ENCODE data around the gene EFNA4. TPM values are rescaled to one million over a fixed set of nuclear protein-coding genes. Genes with fewer than 3 reads are reported as not detected.

Gene EFNA4
- polyA plus RNA-seq, 1 of the 3 experiments (the other 2 are of a cell fraction), result 17.7 TPM

DNA sequence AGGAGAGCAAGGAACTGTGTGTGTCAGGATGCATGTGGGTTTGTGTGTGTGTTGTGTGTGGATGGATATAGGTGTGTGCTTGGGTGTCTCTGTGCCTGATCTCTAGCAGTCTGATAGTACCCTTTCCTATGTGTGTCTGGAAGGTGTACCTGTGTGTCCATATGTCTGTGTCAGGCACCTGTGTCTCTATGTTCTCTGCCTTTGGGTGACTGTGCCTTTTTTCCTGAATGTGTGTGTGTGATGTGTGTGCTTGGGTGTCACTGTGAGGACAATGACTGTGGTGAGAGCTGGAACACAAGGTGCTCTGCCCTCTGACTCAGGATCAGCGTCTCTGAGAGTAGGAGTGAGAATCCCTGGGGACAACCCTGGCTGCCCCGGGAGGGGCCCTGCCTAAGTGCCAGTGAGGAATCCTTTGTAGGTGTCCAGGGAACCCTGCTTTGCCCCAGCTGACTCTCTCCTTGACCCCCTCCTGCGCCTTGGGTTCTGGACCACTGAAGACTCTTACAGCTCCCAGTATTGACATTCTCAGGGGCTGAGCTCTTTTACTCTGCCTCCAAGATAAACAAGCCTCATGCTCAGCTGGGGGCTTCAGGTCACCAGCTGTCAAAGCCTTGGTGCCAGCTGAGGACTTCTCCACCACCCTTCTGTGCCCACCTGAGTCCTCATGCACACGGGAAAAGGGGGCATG is 14.4 kb downstream of the EFNA4 start:
- no peaks in the 10 kb centered on the region for H3K79me2 ChIP-seq (ENCODE audit: insufficient read depth)
- no peak overlapping the region for H3K9ac ChIP-seq
- peaks cover 10% of the 10 kb centered on the region for H3F3A ChIP-seq (replicated peaks; ENCODE audit: insufficient read depth)
- H3K36me3 ChIP-seq (replicated peaks in 1 of 2; ENCODE audit: control insufficient read depth in 1 of 2, insufficient read depth in 2 of 2, low read length in 1 of 2), result no peaks in the 10 kb centered on the region
- no peaks in the 10 kb centered on the region for H4K20me1 ChIP-seq (ENCODE audit: insufficient read depth)
- POLR2A ChIA-PET, result interaction anchor here (0.9 kb wide), 1 partner anchor 107 kb away, joined by 3 read pairs; the partner anchor contains the start of gene SHC1
- peak overlapping the region in 1 of 2 experiments; percentile 55; a peak in 2 of 4 replicates for H3K4me3 ChIP-seq (ENCODE audit: low read depth in 2 of 2, low read length in 1 of 2)
- peaks cover 15 to 16% of the 10 kb centered on the region in 2 experiments; a peak in 2 of 4 replicates for H3K4me1 ChIP-seq (ENCODE audit: control insufficient read depth in 1 of 2, insufficient read depth in 2 of 2, low read depth in 1 of 2, low read length in 1 of 2)
- no peak for DNase-seq
- TF ChIP-seq TAF1 (IDR thresholded peaks at IDR 0.05; ENCODE audit: borderline replicate concordance, low read depth, low read length), result no peak
- TF ChIP-seq, protein P1, sequence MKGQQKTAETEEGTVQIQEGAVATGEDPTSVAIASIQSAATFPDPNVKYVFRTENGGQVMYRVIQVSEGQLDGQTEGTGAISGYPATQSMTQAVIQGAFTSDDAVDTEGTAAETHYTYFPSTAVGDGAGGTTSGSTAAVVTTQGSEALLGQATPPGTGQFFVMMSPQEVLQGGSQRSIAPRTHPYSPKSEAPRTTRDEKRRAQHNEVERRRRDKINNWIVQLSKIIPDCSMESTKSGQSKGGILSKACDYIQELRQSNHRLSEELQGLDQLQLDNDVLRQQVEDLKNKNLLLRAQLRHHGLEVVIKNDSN (IDR thresholded peaks at IDR 0.05; ENCODE audit: borderline replicate concordance, low read depth), result no peak
- TF ChIP-seq, protein P2, sequence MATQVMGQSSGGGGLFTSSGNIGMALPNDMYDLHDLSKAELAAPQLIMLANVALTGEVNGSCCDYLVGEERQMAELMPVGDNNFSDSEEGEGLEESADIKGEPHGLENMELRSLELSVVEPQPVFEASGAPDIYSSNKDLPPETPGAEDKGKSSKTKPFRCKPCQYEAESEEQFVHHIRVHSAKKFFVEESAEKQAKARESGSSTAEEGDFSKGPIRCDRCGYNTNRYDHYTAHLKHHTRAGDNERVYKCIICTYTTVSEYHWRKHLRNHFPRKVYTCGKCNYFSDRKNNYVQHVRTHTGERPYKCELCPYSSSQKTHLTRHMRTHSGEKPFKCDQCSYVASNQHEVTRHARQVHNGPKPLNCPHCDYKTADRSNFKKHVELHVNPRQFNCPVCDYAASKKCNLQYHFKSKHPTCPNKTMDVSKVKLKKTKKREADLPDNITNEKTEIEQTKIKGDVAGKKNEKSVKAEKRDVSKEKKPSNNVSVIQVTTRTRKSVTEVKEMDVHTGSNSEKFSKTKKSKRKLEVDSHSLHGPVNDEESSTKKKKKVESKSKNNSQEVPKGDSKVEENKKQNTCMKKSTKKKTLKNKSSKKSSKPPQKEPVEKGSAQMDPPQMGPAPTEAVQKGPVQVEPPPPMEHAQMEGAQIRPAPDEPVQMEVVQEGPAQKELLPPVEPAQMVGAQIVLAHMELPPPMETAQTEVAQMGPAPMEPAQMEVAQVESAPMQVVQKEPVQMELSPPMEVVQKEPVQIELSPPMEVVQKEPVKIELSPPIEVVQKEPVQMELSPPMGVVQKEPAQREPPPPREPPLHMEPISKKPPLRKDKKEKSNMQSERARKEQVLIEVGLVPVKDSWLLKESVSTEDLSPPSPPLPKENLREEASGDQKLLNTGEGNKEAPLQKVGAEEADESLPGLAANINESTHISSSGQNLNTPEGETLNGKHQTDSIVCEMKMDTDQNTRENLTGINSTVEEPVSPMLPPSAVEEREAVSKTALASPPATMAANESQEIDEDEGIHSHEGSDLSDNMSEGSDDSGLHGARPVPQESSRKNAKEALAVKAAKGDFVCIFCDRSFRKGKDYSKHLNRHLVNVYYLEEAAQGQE (IDR thresholded peaks at IDR 0.05; ENCODE audit: low read depth, low read length), result no peak
- H3K9me2 ChIP-seq, result no peaks in the 10 kb centered on the region
- H2AFZ ChIP-seq (ENCODE audit: low read depth), result no peak overlapping the region
- 51% methylated on average over 4 of the region's 4 CpGs for WGBS (ENCODE audit: low lambda C conversion rate)
- H3K27me3 ChIP-seq (ENCODE audit: insufficient read depth), result peaks cover 23% of the 10 kb centered on the region
- peak overlapping the region; percentile 87 for H3K4me2 ChIP-seq
- H3K27ac ChIP-seq (ENCODE audit: low read depth in 2 of 2, low read length in 1 of 2), result no peak overlapping the region
- CTCF ChIA-PET, result interaction anchor here (0.8 to 29.9 kb wide), 7 partner anchors 13 to 91 kb away, joined by 3 to 573 read pairs (median 7); partner anchors contain the start of genes ADAM15, DCST1, DCST2 and EFNA4
- H3K9me3 ChIP-seq, result no peaks in the 10 kb centered on the region

DNA sequence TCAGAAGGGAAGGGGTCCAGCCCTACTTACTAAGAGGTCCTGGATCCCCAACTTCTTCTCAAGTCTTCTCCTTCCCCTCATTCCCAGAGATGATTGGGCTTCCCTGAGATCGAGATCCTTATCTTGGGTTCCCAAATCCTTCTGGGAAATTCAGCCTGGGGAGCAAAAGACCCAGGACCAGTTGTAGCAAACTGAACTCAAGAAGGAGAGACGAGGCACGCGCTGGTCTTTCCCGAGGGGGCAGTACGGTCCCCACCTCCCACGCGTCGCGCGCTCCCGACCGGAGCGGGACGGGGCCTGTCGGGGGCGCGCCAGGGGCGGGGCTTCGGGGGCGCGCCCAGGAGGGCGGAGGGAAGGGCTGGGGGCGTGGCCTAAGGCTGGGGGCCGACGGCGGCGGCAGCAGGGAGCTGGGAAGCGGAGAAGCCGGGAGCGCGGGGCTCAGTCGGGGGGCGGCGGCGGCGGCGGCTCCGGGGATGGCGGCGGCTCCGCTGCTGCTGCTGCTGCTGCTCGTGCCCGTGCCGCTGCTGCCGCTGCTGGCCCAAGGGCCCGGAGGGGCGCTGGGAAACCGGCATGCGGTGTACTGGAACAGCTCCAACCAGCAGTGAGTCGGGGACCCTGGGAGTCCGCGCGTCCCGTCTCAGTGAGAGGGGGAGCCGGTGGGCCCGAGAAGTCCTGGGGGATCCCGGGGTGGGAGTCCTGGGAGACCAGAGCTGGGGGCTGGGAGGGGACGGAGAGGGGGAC is 15.1 kb downstream of the EFNA4 start, which contains the start of gene EFNA3:
Gene EFNA3 (plus strand): TSS at position 369 of the 741 bp plus-strand sequence. CDS start 105 bp downstream, at position 474.
- ChIA-PET POLR2A (interaction anchor here (0.5 to 1.6 kb wide), 6 partner anchors 9 to 114 kb away, joined by 3 to 8 read pairs (median 3); partner anchors contain the start of gene SHC1), CTCF (interaction anchor here (0.8 to 29.9 kb wide), 10 partner anchors 12 to 116 kb away, joined by 3 to 573 read pairs (median 4); partner anchors contain the start of genes ADAM15, DCST1, DCST2 and EFNA4)
- peak within 1 kb of the TSS; percentile 87 for H3K4me2 ChIP-seq
- no peak within 1 kb of the TSS; a peak in 1 of 4 replicates for H3K27ac ChIP-seq (ENCODE audit: low read depth in 2 of 2, low read length in 1 of 2)
- 1% methylated on average over 36 of the region's 59 CpGs for WGBS (ENCODE audit: low lambda C conversion rate)
- no peaks in the 10 kb centered on the region for H4K20me1 ChIP-seq (ENCODE audit: insufficient read depth)
- H3K4me1 ChIP-seq (ENCODE audit: control insufficient read depth in 1 of 2, insufficient read depth in 2 of 2, low read depth in 1 of 2, low read length in 1 of 2), result peaks cover 15 to 16% of the 10 kb centered on the region in 2 experiments; a peak in 2 of 4 replicates
- peak; percentile 98 for DNase-seq
- H2AFZ ChIP-seq (ENCODE audit: low read depth), result no peak within 1 kb of the TSS
- no peaks in the 10 kb centered on the region for H3K9me3 ChIP-seq
- peaks cover 23% of the 10 kb centered on the region for H3K27me3 ChIP-seq (ENCODE audit: insufficient read depth)
- H3F3A ChIP-seq (replicated peaks; ENCODE audit: insufficient read depth), result peaks cover 10% of the 10 kb centered on the region
- H3K79me2 ChIP-seq (ENCODE audit: insufficient read depth), result no peaks in the 10 kb centered on the region
- H3K36me3 ChIP-seq (replicated peaks in 1 of 2; ENCODE audit: control insufficient read depth in 1 of 2, insufficient read depth in 2 of 2, low read length in 1 of 2), result no peaks in the 10 kb centered on the region
- H3K4me3 ChIP-seq (ENCODE audit: low read depth in 2 of 2, low read length in 1 of 2), result peak within 1 kb of the TSS; percentile 55 to 62
- TF ChIP-seq MXI1 (IDR thresholded peaks at IDR 0.05; ENCODE audit: low read depth, low read length), result peak; percentile 42; the same call in 1 of the 2 replicates
- TF ChIP-seq JUND (IDR thresholded peaks at IDR 0.05), result no peak
- peak; percentile 22 for TF ChIP-seq CHD2 (IDR thresholded peaks at IDR 0.05; ENCODE audit: low read length, partially characterized antibody)
- TF ChIP-seq RCOR1 (IDR thresholded peaks at IDR 0.05; ENCODE audit: low read length), result no peak
- peak; percentile 60 for TF ChIP-seq GATA2 (CRISPR knock-in tag; IDR thresholded peaks at IDR 0.05)
- no peak within 1 kb of the TSS for H3K9ac ChIP-seq
- H3K9me2 ChIP-seq, result no peaks in the 10 kb centered on the region
